Myocyte (in vitro differentiated cells): Measurements from ENCODE around the gene MITF. TPM values are rescaled to one million over a fixed set of nuclear protein-coding genes. Genes with fewer than 3 reads are reported as not detected.
"Not testable (repeated sequence)": the region's sequence is repeated elsewhere in the genome, so short reads cannot be mapped to it uniquely, and the experiment has no call there.

Source experiments
- DNase-seq: peaks from one replicate; pipeline ENCODE4 v3.0.0-alpha.2; 2012; ENCODE audit warnings: low read depth
- total RNA-seq: library from RNA; depleted of rRNA; stranded (reverse); fragments of >200 nt; gene quantifications from 2 replicates; pipeline ENCODE4 v1.2.3, GENCODE V29; 2014

The MITF gene
- total RNA-seq, 1 donor from 2014 or later: 17.7 TPM

DNA sequence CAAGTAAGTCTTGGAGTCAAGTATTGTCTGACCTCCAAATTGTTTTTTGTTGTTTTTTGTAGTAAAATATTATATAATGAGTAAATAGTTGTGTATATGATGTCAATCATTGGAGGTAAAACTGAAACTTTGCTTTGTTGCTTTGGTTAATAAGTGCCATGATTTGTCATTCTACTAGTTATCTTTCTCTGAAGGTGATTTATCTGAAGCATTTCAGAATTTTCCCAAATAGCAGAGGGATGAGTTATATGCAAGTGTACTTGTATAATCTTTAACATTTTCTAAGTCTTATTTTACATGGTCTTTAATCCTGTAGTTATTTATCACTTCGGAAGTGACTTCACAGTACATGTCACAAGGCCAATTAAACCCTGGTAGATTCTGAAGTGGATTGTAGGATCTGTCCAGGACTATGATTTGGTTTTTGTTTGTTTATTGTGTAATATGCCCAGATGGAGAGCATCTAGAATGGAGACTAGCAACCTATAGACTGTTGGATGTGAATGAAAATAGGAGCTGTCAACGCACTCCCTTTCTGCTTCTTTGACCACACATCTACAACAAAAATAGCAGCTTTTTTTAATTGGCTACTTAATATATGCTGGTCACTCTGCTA is 167.2 kb downstream of the MITF start:
- no peak for DNase-seq

DNA sequence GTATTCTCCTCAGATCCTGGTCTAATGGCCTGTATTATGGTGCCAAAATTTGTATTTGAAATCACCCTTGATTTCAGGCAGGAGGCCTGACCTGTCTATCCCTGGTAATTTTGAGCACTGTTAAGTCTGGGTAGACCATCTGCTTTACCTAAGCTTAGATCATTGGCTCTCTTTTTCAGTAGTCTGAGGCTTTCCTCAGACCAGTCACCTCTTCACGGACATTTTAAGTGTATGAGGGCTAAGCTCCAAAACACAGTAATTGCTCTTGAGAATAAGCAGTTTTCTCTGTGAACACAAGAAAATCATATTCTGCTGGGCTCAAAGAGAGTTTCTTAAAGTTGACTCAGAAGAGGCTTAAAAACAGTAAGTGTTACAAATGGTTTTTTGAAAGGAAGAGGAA is 168.3 kb downstream of the MITF start:
- DNase-seq: no peak

DNA sequence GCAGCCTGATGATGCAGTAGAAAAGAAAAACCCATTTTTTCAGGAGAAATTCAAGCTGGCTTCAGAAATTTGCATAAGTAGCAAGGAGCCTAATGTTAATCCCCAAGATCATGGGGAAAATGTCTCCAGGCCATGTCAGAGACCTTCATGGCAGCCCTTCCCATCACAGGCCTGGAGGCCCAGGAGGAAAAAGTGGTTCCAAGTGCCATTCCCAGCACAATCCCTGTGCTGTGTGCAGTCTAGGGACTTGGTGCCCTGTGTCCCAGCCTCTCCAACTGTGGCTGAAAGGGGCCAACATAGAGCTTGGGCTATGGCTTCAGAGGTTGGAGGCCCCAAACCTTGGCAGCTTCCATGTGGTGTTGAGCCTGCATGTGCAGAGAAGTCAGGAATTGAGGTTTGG is 170.6 kb downstream of the MITF start:
- not testable (repeated sequence) for DNase-seq

DNA sequence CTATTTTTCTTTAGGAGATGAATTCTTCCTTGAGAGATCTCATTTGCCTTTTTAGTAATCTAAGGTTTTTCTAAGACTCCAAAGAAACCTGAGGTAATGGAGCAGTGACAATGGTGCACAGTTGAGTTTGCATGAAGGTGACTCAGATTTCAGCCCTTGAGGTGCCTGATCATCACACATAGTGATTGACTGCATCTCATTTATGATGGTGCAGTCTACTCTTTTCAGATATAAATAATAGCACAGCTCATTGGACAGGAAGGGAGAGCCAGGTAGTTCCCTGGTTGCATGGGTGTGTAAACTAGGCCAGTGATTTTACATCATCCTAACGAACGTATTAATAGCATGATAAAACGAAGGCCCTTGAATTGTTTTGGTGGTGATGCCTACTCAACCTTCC is 174.2 kb downstream of the MITF start:
- DNase-seq: no peak

DNA sequence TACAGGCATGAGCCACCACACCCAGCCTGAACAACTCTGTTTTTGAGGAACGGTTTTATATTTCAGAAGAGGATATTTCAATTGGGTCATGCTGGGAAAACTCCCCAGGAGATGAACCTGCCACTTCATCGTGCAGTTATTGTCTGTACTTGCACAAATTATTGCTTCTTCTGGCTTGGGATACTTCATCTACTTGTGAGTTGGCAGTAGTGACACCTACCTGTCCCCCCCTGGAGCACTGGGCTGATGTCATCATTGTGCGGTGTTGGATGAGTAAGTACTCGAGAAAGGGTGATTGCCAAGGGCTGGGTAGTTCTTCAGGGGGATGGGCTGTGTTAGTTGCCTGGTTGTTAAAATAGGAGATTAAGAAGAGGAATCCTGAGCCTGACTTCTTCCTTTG is 175.1 kb downstream of the MITF start:
- no peak for DNase-seq

DNA sequence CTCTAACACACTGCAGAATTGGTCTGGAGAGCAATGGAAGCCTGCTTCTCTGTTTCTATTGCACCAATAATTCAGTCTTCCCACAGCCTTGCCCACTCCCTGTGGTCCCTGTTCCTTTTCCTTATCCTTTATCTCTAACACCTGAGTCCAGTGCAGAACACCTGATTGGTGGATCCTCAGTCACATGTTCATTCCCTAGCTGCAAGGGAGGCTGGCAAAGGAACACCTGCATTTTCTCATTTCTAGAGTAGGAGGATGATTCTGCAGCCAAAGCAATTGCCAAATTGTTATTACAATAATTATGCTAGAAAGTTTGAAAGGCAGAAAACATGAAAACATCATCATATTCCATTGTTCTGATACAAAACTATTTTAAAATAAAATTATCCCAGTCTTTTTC is 176.5 kb downstream of the MITF start:
- DNase-seq: no peak

DNA sequence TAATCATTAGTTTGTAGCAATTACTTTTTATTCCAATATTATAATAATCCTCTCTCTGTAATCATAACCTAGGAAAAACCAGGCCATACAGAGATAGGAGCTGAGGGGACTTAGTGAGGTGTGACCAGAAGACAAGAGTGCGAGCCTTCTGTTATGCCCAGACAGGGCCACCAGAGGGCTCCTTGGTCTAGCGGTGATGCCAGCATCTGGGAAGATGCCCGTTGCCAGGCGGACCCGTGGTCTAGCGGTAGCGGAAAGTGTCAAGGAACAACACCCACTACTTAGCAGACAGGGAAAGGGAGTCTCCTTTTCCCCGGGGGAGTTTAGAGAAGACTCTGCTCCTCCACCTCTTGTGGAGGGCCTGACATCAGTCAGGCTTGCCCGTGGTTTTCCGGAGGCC is 180.7 kb downstream of the MITF start:
- DNase-seq: not testable (repeated sequence)

DNA sequence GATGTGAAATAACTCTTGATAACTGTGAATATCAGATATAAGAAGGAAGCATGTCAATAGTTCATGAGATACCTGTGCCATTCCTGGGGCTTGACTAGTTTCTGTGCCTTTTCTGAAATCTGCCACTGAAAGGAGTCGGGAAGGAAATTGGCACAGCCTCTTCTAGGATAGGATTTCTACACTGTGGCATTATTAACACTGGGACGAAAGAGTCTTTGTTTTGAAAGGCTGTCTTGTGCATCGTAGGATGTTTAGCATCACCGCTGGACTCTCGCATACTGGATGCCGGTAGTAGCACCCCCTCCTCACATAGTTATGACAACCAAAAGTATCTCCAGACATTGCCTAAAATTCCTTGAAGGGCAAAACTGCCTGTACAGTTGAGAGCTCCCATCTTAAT is 182.4 kb downstream of the MITF start:
- no peak for DNase-seq

DNA sequence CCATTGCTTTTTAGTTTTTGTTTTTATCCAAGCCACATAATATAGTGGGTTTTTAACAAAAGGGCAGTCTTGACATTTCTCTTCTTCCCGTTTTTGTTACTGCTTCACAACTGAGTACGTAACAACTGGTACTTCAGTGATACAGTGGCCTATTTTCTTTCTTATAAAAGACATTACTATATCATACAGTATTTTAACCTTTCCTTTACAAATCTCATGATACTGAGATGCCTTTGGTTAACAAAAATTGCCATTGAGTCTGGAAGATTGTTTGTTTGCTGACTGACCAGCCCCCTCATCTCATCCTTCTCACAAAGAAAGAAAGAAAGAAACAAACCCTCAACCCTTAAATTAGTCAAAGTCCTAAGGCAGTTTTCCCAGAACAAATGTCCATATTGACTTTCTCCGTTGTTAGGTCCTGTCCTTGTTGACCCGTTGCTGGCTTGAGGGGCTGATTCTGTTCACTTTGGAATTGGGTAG is 183.3 kb downstream of the MITF start:
- no peak for DNase-seq

DNA sequence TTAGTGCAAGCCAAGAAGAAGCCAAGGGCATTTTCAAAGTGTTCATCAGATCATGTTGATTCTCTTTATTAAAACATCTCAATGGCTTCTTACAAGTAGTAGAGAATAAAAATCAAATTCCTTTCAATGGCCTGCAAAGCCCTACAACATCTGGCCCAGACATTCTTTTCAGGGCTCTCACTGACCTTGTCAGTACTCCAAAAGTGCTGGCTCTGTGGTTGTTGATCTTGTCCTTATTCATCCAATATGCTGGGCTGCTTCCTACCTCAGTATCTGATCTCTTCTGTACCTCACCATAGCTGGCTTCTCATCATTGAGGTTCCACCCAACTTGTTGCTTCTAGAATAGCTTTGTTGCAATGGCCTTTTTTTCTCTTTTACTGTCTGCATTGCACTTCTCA is 186.2 kb downstream of the MITF start:
- peak; percentile 9 for DNase-seq

DNA sequence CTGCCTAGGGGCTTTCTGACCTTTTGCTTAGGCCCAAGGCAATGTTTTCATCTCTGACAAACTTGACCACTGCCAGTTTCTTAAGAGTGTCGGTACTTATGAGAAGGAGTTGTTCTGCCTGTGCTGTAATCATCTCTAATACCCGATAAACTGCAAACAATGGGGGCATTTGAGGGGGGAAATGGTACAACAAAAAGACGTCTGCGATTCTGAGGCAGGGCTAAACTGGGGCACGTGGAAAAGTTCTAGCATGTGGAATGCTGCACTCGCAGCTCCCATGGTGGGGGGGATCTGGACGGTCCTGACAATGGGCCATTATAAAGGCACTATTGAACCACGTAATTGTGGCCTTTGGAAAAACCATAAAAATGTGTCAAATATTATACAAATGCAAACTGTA is 187.1 kb downstream of the MITF start:
- DNase-seq: no peak

DNA sequence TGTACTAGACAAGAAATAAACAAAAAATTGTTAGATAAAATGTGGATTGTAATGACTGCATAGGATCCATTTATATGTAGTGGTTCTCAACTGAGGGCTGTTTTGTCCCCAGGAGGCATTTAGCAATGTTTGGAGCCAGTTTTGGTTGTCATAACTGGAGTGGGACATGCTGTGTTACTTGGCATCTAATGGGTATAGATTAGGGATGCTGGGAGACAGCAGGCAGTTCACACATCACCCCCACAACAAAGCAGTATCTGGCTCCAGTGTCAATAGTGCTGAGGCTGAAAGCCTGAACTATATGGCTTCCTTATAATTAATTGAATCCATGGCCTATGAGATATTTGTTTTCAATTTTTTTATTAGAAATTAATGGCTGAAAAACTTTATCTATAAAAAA is 188.3 kb downstream of the MITF start:
- no peak for DNase-seq

DNA sequence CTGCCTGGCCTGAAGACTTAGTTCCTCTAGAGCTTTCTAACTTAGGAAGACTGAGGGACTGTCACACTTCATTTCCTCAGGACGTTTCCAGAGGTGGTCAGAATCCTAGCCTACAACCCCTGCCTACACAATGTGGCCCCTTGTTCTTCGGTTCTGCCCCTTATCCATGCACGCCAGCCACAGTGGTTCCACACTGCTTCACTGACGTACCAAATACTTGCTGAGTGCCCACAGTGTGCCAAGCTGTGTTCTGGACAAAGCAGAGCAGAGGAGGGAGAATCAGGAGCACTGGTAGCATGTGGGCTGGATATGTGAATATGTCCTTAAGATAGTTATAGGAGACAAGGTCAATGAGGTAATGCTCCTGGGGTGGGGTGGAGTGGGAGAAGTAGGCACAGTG is 189.8 kb downstream of the MITF start:
- DNase-seq: no peak

DNA sequence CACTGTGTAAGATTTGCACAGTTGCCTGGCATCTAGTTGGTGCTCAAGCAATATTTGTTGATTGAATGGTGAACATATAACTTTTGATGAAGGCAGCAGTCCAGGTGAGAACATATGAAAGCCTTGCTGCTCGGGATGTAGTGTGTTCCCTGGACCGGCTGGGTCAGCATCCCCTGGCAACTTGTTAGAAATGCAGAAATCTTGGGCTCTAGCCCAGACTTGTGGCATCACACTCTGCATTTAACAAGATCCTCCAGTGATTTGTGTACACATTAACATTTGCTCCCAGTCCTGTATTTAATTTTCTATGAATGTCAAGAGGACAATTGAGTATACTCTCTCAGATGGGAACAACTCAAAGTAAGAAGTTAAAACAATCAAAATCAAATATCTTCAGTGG is 191.3 kb downstream of the MITF start:
- DNase-seq: no peak

DNA sequence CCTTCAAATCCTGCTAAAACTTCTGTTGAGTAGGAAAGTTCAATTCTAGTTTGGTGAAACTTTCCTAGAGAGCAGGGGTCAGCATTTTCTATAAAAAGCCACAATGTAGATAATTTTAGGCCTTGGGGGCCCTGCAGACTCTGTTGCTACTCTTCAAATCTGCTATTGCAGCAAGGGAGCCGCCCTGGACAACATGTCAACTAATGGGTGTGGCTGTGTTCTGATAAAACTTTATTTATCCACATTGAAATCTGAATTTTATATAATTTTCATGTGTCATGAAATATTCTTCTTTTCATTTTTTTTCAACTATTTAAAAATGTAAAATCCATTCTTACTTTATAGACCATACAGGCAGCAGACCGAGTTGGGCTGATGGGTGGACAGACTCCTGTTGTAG is 192.8 kb downstream of the MITF start:
- no peak for DNase-seq

DNA sequence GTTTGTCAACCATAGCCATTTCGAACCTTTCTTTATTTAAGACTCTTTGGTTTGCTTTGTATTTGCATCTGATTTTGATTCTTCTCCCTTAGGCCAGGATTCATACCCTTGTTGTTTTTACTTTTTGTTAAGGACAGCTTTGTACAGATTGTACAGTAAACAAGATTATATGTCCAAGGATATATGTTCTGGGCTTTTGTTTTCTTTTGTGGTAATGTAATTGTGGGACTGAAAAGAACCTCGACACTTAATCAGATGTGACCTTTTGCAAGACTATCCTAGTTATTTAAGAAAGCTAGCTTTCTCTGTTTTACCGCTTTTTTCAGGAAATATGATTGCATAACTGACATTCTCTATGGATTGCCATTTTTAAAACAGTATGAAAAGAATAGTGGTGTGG is 193.2 kb downstream of the MITF start:
- DNase-seq: no peak

DNA sequence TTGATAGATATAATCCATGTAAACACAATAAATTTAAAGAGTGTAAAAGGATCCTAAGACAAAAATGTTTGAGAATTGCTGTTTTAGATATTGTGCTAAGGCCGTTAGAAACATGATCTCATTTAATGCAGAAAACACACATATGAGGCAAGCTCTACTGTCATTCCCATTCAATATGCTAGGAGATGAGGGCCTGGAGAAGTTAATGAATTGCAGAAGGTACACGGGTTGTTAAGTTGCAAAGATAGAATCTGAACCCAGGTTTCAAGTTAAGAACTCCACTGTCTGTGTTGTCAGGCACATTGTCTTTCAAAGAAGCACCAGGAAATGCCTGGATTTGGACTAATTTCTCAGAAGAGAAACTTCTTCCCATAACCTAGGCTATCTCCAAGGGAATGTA is 195.1 kb downstream of the MITF start:
- DNase-seq: no peak

DNA sequence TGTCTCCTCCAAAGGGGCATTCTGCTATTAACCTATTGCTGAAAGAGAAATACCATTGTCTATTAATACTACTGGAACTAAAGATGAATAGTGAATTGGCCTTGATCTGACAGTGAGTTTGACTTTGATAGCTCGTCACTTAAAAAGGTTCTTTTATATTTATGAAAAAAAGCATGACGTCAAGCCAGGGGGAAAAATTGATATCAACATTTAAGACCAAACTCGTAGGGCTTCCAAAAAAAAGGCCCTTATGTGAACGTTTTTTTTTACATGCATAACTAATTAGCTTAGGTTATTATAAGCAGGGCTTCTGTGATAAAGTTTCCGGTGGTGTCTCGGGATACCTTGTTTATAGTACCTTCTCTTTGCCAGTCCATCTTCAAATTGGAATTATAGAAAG is 197.0 kb downstream of the MITF start:
- DNase-seq: no peak

DNA sequence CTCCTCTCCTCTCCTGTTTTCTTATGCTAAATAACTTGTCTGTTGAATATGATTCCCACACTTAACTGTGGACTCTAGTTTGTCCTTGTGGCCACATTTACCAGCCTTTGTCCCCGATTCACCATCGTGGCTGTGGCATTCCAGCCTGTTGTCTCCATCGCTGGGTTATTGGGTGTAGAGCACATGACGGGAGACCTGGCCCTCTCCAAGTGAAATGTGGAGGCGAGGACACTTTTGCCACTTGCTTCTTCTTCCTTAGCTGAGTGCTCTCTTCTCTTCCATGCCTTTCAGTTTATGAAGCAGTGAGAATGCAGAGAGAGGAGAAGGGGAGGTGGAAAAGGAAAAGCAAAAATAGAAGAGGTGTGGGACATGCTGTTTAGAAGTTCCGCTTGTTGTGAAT is 198.8 kb downstream of the MITF start:
- no peak for DNase-seq

DNA sequence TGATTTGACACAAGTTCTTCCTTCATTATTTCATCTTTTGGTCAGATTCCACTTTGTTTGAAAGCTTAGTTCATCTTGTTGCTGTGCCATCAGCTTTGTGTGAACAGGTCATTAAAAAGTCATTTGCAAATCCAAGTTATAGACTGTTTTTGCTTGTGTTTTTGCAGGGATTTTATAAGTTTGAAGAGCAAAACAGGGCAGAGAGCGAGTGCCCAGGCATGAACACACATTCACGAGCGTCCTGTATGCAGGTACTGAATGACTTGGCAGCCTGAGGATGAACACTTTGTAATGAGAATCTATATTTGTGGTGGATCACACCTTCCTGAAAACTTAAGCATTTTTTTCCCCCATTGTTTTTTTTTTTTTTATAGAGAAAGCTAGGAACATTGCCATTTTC is 199.7 kb downstream of the MITF start:
- no peak for DNase-seq

DNA sequence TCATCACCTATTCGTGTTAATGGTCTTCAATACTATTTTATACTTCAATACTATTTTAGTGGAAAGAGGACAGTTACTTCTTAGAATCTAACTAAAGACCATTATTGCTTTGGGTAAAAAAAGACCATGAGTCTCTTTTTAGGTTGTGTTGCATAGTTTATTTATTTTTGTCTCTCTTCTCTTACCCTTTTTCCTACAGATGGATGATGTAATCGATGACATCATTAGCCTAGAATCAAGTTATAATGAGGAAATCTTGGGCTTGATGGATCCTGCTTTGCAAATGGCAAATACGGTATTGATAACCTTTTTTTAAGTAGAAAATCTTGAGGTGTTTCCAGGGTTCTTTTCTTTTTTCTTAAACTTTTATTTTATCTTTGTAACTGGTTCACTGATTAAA is 201.8 kb downstream of the MITF start:
- DNase-seq: no peak

DNA sequence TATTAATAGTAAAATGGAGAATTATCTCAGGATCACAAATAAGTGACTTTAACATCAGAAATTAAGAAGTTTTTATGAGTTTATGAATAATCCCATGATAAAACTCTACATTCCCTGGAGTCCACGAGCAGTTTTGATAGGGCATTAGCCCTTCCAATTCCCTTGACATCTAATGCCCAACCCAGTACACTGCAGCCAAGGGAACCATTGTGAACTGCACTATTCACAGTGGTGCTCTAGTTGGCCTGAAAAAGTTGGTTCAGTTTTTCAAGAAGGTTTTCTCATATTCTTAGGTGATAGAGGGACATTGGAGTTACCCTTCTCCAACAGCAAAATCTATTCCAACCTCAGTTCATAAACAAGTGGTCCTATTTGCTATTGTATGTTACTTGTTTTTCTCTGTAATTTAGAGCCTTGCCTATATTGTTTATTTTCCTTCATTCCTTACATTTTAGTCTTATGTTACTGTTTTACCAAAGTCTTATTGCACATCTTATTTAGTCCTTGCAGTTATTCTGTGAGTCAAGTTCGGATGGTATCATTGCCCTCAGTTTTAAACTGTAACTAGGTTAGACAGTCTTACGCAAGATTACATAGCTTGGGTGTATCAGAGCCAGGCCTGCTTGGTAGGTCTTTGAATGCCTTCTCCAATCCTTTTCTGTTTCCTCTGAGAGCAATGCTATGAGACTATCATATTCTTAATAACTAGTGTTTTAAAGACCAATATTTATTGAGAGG is 202.3 kb downstream of the MITF start:
- no peak for DNase-seq

DNA sequence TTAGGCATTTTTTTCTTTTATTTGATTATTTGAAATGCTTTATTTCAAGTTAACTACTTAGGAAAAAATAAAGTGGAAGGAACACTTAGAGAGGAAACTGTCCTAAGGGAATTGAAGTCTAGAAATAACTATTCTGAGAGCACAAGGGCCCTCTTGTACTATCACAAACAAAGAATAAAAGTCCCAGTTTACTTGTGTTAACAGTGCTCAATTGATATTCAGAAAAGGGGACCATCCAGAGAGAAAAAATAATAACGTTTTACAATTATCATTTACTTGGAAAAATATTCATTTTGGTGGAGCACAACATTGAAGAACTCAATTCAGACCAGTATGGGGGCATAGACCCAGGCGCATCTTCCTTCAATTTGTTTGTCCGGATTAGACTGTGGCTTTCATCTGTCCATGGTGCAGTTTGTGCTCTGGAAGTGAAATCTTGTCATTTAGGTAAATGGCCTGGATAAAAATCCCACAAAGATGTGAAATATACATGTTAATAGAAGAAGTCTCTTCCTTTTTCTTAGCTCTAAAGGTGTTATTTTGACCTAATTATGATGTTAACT is 205.7 kb downstream of the MITF start:
- DNase-seq: no peak
